DOHH2 (cell line): ENCODE results near the gene TRPM3.

Experiments
- H3F3A ChIP-seq: fragments of 200-600 bp; sonication (generic), shearing (Covaris generic); 2 replicates; pipeline ENCODE4 v1.6.0; 2016; ENCODE audit warnings: antibody characterized with exemption, mild to moderate bottlenecking; ENCODE audit not compliant: control insufficient read depth, insufficient read depth
- H3K27ac ChIP-seq: fragments of 200-600 bp; sonication (generic); 2 replicates; pipeline ENCODE4 v1.5.1; 2014; ENCODE audit warnings: low read depth, mild to moderate bottlenecking, low read length, moderate library complexity
- H3K27me3 ChIP-seq: fragments of 200-600 bp; sonication (generic); 2 replicates; pipeline ENCODE4 v1.6.1; 2014; ENCODE audit warnings: mild to moderate bottlenecking, low read length, mixed read lengths; ENCODE audit not compliant: control insufficient read depth
- H3K36me3 ChIP-seq: fragments of 200-600 bp; sonication (generic); 2 replicates; pipeline ENCODE4 v1.6.1; 2014; ENCODE audit warnings: mild to moderate bottlenecking, low read length, moderate library complexity, mixed read lengths; ENCODE audit not compliant: control insufficient read depth
- H3K4me1 ChIP-seq: fragments of 200-600 bp; sonication (generic); 2 replicates; pipeline ENCODE4 v1.6.1; 2014; ENCODE audit warnings: mild to moderate bottlenecking, low read length, mixed read lengths; ENCODE audit not compliant: control insufficient read depth
- H3K4me2 ChIP-seq: fragments of 200-600 bp; sonication (generic); 2 replicates; pipeline ENCODE4 v1.6.0; 2014; ENCODE audit warnings: mild to moderate bottlenecking, low read length, moderate library complexity
- H3K4me3 ChIP-seq: fragments of 200-600 bp; sonication (generic); 2 replicates; pipeline ENCODE4 v1.5.1; 2014; ENCODE audit warnings: mild to moderate bottlenecking, low read length, mixed read lengths
- H3K79me2 ChIP-seq: fragments of 200-600 bp; sonication (generic); 2 replicates; pipeline ENCODE4 v1.6.1; 2014; ENCODE audit warnings: mild to moderate bottlenecking, low read length, mixed read lengths; ENCODE audit not compliant: control insufficient read depth
- H3K9me2 ChIP-seq: fragments of 200-600 bp; sonication (generic); replicated peaks from 2 replicates; pipeline ENCODE4 v1.6.1; 2014; ENCODE audit warnings: mild to moderate bottlenecking, low read length, mixed read lengths; ENCODE audit not compliant: control insufficient read depth
- H3K9me3 ChIP-seq: fragments of 200-600 bp; sonication (generic); 2 replicates; pipeline ENCODE4 v1.6.1; 2014; ENCODE audit warnings: antibody characterized with exemption, low read length, mixed read lengths; ENCODE audit not compliant: control insufficient read depth, insufficient read depth
- H4K20me1 ChIP-seq: fragments of 200-600 bp; sonication (generic); 2 replicates; pipeline ENCODE4 v1.6.0; 2014; ENCODE audit warnings: low read depth, mild to moderate bottlenecking, antibody characterized with exemption, low read length, moderate library complexity; ENCODE audit not compliant: control insufficient read depth, insufficient read depth
- CTCF ChIP-seq: fragments of 200-600 bp; sonication (generic); IDR thresholded peaks from one replicate; pipeline ENCODE4 v1.5.1; 2014; ENCODE audit warnings: antibody characterized with exemption, mild to moderate bottlenecking, low read depth, low read length; ENCODE audit not compliant: poor library complexity, severe bottlenecking
- EZH2phosphoT487 ChIP-seq: fragments of 200-600 bp; sonication (generic); IDR thresholded peaks from 2 replicates; pipeline ENCODE4 v1.6.1; 2017; ENCODE audit warnings: borderline replicate concordance, mild to moderate bottlenecking, antibody characterized with exemption, low read length, moderate library complexity, mixed read lengths

TRPM3 gene

GRCh38 chr9:70962761-70963440, 158.5 kb downstream of the TRPM3 start:
- Histone ChIP-seq H3K27ac (no peak overlapping the region), H3F3A (no peaks in the 10 kb centered on the region), H3K4me3 (no peak overlapping the region), H3K4me1 (no peaks in the 10 kb centered on the region), H4K20me1 (no peaks in the 10 kb centered on the region), H3K4me2 (no peak overlapping the region), H3K79me2 (no peaks in the 10 kb centered on the region), H3K9me2 (no peaks in the 10 kb centered on the region), H3K27me3 (no peaks in the 10 kb centered on the region), H3K9me3 (no peaks in the 10 kb centered on the region), H3K36me3 (no peaks in the 10 kb centered on the region)
- TF ChIP-seq CTCF, result no peak
- no peak for TF ChIP-seq EZH2phosphoT487

- Histone ChIP-seq H3K4me2 (no peak overlapping the region), H3K9me2 (no peaks in the 10 kb centered on the region), H3K4me3 (no peak overlapping the region), H3K27ac (no peak overlapping the region), H3K27me3 (no peaks in the 10 kb centered on the region), H3K79me2 (no peaks in the 10 kb centered on the region), H4K20me1 (no peaks in the 10 kb centered on the region), H3F3A (no peaks in the 10 kb centered on the region), H3K4me1 (no peaks in the 10 kb centered on the region), H3K36me3 (no peaks in the 10 kb centered on the region), H3K9me3 (no peaks in the 10 kb centered on the region)
- no peak for TF ChIP-seq CTCF
- no peak for TF ChIP-seq EZH2phosphoT487
These were observed 162.1 kb downstream of the TRPM3 start for GRCh38 chr9:70959366-70959765.

GRCh38 chr9:70954596-70955143, 166.8 kb downstream of the TRPM3 start:
- H3K4me2 ChIP-seq, result no peak overlapping the region
- TF ChIP-seq CTCF, result no peak
- TF ChIP-seq EZH2phosphoT487, result no peak
- no peak overlapping the region for H3K4me3 ChIP-seq
- H3K36me3 ChIP-seq, result no peaks in the 10 kb centered on the region
- H3K9me3 ChIP-seq, result no peaks in the 10 kb centered on the region
- no peaks in the 10 kb centered on the region for H3K9me2 ChIP-seq
- H3K79me2 ChIP-seq, result no peaks in the 10 kb centered on the region
- H3F3A ChIP-seq, result no peaks in the 10 kb centered on the region
- H3K4me1 ChIP-seq, result no peaks in the 10 kb centered on the region
- no peak overlapping the region for H3K27ac ChIP-seq
- no peaks in the 10 kb centered on the region for H4K20me1 ChIP-seq
- H3K27me3 ChIP-seq, result no peaks in the 10 kb centered on the region
